ENCODE results near the gene OBSCN. TPM values are rescaled to one million over a fixed set of nuclear protein-coding genes. Genes with fewer than 3 reads are reported as not detected.

Gene OBSCN
- total RNA-seq, 1 experiment from 2014 or later = 5.6 TPM

- no peaks in the 10 kb centered on the region for H3K9me3 ChIP-seq
- no peak for TF ChIP-seq CTCF (IDR thresholded peaks at IDR 0.05; ENCODE audit: insufficient read depth in 1 of 2, low read depth in 1 of 2, low read length in 1 of 2, severe bottlenecking in 1 of 2, unreplicated experiment in 1 of 2)
- no peaks in the 10 kb centered on the region for H3K9me3 Mint-ChIP-seq (ENCODE audit: unreplicated experiment)
These were observed 143.3 kb downstream of the OBSCN start for GRCh38 chr1:228350831-228351781.

GRCh38 chr1:228351850-228352249 lies 144.0 kb downstream of the OBSCN start:
- Mint-ChIP-seq H3K9me3 (ENCODE audit: unreplicated experiment) (no peaks in the 10 kb centered on the region), H3K4me1 (ENCODE audit: low read depth, unreplicated experiment) (no peaks in the 10 kb centered on the region), H3K4me3 (ENCODE audit: unreplicated experiment) (no peak overlapping the region), H3K36me3 (ENCODE audit: insufficient read depth, unreplicated experiment) (no peaks in the 10 kb centered on the region), H3K27me3 (ENCODE audit: insufficient read depth, unreplicated experiment) (no peaks in the 10 kb centered on the region), H3K27ac (ENCODE audit: unreplicated experiment) (no peak overlapping the region)
- Histone ChIP-seq H3K27me3 (replicated peaks; ENCODE audit: control insufficient read depth, insufficient read depth, low read length) (no peaks in the 10 kb centered on the region), H3K4me3 (ENCODE audit: low read depth, low read length) (no peak overlapping the region), H3K4me1 (no peaks in the 10 kb centered on the region), H3K36me3 (ENCODE audit: control insufficient read depth, insufficient read depth, low read length) (no peaks in the 10 kb centered on the region), H3K9me3 (no peaks in the 10 kb centered on the region)
- no peak for DNase-seq
- no peak for TF ChIP-seq CTCF (IDR thresholded peaks at IDR 0.05; ENCODE audit: insufficient read depth in 1 of 2, low read depth in 1 of 2, low read length in 1 of 2, severe bottlenecking in 1 of 2, unreplicated experiment in 1 of 2)
- intact Hi-C loops (cut with micrococcal nuclease; ENCODE audit: unreplicated experiment) = no loop called here
- CTCF ChIA-PET = no interaction called here
- no TSS peak for BruUV-seq (replicated peaks)
- POLR2A ChIA-PET = no interaction called here

More at GRCh38 chr1:228350831-228351781, 143.3 kb downstream of the OBSCN start:
- POLR2A ChIA-PET = no interaction called here
- BruUV-seq (replicated peaks) = no TSS peak
- Histone ChIP-seq H3K36me3 (ENCODE audit: control insufficient read depth, insufficient read depth, low read length) (no peaks in the 10 kb centered on the region), H3K4me1 (no peaks in the 10 kb centered on the region), H3K27me3 (replicated peaks; ENCODE audit: control insufficient read depth, insufficient read depth, low read length) (no peaks in the 10 kb centered on the region), H3K4me3 (ENCODE audit: low read depth, low read length) (no peak overlapping the region)
- H3K4me1 Mint-ChIP-seq (ENCODE audit: low read depth, unreplicated experiment) = no peaks in the 10 kb centered on the region
- CTCF ChIA-PET = no interaction called here
- DNase-seq = peak in 1 of 2 experiments; percentile 19
- H3K36me3 Mint-ChIP-seq (ENCODE audit: insufficient read depth, unreplicated experiment) = no peaks in the 10 kb centered on the region
- no peaks in the 10 kb centered on the region for H3K27me3 Mint-ChIP-seq (ENCODE audit: insufficient read depth, unreplicated experiment)
- H3K27ac Mint-ChIP-seq (ENCODE audit: unreplicated experiment) = no peak overlapping the region
- intact Hi-C loops (cut with micrococcal nuclease; ENCODE audit: unreplicated experiment) = no loop called here
- no peak overlapping the region for H3K4me3 Mint-ChIP-seq (ENCODE audit: unreplicated experiment)

- H3K9me3 ChIP-seq = no peaks in the 10 kb centered on the region
- no peak for TF ChIP-seq CTCF (IDR thresholded peaks at IDR 0.05; ENCODE audit: insufficient read depth in 1 of 2, low read depth in 1 of 2, low read length in 1 of 2, severe bottlenecking in 1 of 2, unreplicated experiment in 1 of 2)
- no peak overlapping the region for H3K4me3 ChIP-seq (ENCODE audit: low read depth, low read length)
- DNase-seq = no peak
- BruUV-seq (replicated peaks) = no TSS peak
- Mint-ChIP-seq H3K4me1 (ENCODE audit: low read depth, unreplicated experiment) (no peaks in the 10 kb centered on the region), H3K27ac (ENCODE audit: unreplicated experiment) (no peak overlapping the region), H3K4me3 (ENCODE audit: unreplicated experiment) (no peak overlapping the region), H3K36me3 (ENCODE audit: insufficient read depth, unreplicated experiment) (no peaks in the 10 kb centered on the region), H3K27me3 (ENCODE audit: insufficient read depth, unreplicated experiment) (no peaks in the 10 kb centered on the region), H3K9me3 (ENCODE audit: unreplicated experiment) (no peaks in the 10 kb centered on the region)
- POLR2A ChIA-PET = no interaction called here
- CTCF ChIA-PET = no interaction called here
- H3K27me3 ChIP-seq (replicated peaks; ENCODE audit: control insufficient read depth, insufficient read depth, low read length) = no peaks in the 10 kb centered on the region
- intact Hi-C loops (cut with micrococcal nuclease; ENCODE audit: unreplicated experiment) = no loop called here
- H3K4me1 ChIP-seq = no peaks in the 10 kb centered on the region
- H3K36me3 ChIP-seq (ENCODE audit: control insufficient read depth, insufficient read depth, low read length) = no peaks in the 10 kb centered on the region
These were observed 145.0 kb downstream of the OBSCN start for GRCh38 chr1:228352677-228353481.
